ENCODE measurements around the gene RCHY1.
"Not testable (repeated sequence)": the region's sequence is repeated elsewhere in the genome, so short reads cannot be mapped to it uniquely, and the experiment has no call there.

Gene RCHY1

DNA sequence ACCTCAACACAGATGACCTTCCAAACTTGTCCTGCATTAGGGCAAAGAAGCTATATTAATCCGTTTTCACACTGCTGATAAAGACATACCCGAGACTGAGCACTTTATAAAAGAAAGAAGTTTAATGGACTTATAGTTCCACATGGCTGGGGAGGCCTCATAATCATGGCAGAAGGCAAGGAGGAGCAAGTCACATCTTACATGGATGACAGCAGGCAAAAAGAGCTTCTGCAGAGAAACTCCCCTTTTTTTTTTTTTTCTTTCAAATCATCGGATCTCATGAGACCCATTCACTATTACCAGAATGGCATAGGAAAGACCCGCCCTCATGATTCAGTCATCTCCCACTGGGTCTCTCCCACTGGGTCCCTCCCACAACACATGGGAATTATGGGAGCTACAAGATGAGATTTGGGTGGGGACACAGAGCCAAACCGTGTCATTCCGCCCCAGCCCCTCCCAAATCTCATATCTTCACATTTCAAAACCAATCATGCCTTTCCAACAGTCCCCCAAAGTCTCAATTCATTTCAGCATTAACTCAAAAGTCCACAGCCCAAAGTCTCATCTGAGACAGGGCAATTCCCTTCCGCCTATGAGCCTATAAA is 17.4 kb upstream of the RCHY1 start:
- not testable (repeated sequence) for H3K27ac Mint-ChIP-seq; H3K4me1 Mint-ChIP-seq (ENCODE audit: low read depth); H3K4me3 Mint-ChIP-seq; H3K27me3 Mint-ChIP-seq
- peaks cover 67% of the 10 kb centered on the region for H3K36me3 Mint-ChIP-seq (ENCODE audit: low read depth)
- peaks cover 17% of the 10 kb centered on the region for H3K9me3 Mint-ChIP-seq

DNA sequence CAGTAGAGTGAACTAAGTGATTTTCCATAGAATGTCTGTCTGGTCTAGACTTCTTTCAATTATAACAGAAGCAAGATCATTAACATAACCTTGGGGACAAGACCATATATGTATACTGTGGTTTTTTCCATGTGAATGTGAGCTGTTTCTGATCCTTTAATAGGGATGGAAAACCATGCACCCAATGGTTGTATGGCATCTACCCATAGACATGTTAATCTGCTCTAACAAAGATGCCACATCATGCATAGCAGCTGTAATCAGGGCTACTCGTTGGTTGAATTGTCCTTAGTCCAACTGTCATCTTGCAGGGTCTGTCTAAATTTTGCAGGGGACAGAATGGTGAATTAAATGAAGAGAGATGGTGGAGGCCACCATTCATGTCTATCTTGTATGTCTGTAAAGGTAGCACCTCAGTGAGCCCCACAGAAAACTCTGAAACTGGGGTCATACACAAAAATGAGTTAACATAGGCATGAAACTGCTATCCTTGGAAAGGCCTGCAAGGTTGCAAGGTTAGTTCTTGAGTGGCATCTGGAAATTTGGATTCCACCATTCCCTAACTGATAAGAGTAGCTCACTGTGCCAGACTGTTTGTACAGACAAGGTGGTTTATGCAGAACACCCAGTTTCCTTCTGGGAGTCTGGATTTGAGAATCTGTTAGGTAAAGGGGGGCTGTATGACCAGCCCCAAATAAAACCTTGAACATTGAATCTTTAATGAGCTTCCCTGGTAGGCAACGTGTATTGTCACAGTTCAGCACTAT is 16.5 kb upstream of the RCHY1 start:
- Mint-ChIP-seq H3K9me3 (peaks cover 17% of the 10 kb centered on the region), H3K4me1 (ENCODE audit: low read depth) (peaks cover 3% of the 10 kb centered on the region), H3K36me3 (ENCODE audit: low read depth) (peaks cover 75% of the 10 kb centered on the region), H3K27ac (no peak overlapping the region), H3K4me3 (no peak overlapping the region), H3K27me3 (no peaks in the 10 kb centered on the region)

DNA sequence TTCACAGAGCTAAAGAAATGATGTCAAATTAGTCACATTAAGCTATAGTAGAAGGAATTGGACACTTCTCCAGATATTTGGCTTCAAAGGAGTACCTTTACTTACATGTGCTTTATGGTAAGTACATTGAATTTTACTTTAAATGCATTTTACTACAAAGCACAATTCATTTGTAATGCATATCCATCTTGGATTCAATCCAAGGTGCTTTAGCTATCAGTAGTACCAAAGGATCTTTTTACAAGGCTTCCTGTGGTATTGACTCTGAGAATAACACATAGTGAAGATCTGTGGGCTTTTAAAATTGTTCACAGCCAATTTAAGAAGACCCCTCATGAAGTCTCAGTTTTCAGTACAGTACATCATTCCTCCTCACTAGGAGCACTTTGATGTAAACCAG is 13.3 kb upstream of the RCHY1 start:
- Mint-ChIP-seq H3K4me1 (ENCODE audit: low read depth) (peaks cover 7% of the 10 kb centered on the region), H3K4me3 (no peak overlapping the region), H3K27ac (no peak overlapping the region), H3K9me3 (peaks cover 8% of the 10 kb centered on the region), H3K27me3 (no peaks in the 10 kb centered on the region), H3K36me3 (ENCODE audit: low read depth) (peaks cover 86% of the 10 kb centered on the region)

DNA sequence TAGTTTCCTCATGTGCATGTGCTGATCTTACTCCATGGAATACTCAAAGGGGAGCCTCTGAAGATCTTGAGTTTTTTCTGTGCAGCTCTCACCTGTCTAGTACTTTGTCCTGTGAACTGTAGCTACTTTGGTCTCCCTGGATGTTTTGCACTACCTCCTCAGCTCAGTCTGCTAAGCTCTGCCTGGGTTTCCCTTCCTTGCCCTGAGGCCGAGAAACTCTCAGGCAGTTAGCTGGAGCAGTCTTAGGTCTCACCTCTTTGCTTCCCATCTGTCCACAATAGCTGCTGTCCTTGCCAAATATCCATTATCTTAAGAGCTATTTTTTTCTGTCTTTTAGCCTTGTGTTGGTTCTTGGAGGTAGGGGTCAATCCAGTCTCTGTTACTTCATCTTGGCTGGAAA is 11.7 kb upstream of the RCHY1 start:
- H3K27me3 Mint-ChIP-seq = no peaks in the 10 kb centered on the region
- peaks cover 77% of the 10 kb centered on the region for H3K36me3 Mint-ChIP-seq (ENCODE audit: low read depth)
- H3K4me1 Mint-ChIP-seq (ENCODE audit: low read depth) = peaks cover 9% of the 10 kb centered on the region
- H3K4me3 Mint-ChIP-seq = no peak overlapping the region
- H3K27ac Mint-ChIP-seq = no peak overlapping the region
- H3K9me3 Mint-ChIP-seq = no peaks in the 10 kb centered on the region

DNA sequence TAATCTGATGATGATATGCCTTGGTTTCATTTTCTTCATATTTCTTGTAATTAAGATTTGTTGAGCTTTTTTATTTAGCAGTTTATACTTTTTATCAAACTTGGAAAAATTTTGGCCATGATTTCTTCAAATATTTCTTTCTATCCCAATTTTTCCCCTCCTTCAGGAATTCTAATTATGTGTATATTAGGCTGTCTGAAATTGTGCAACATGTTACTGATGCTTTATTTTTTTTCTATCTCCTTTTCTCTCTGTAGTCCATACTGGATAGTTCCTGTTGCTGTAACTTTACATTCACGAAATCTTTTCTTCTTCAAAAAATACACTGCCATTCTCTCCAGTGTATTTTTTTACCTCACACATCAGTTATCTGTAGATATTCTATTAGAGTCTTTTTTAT is 10.9 kb upstream of the RCHY1 start:
- Mint-ChIP-seq H3K27me3 (no peaks in the 10 kb centered on the region), H3K36me3 (ENCODE audit: low read depth) (peaks cover 77% of the 10 kb centered on the region), H3K4me1 (ENCODE audit: low read depth) (peaks cover 17% of the 10 kb centered on the region), H3K4me3 (no peak overlapping the region), H3K27ac (no peak overlapping the region), H3K9me3 (no peaks in the 10 kb centered on the region)

DNA sequence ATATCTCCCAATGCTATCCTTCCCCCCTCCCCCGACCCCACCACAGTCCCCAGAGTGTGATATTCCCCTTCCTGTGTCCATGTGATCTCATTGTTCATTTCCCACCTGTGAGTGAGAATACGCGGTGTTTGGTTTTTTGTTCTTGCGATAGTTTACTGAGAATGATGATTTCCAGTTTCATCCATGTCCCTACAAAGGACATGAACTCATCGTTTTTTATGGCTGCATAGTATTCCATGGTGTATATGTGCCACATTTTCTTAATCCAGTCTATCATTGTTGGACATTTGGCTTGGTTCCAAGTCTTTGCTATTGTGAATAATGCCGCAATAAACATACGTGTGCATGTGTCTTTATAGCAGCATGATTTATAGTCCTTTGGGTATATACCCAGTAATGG is 5.2 kb upstream of the RCHY1 start:
- Mint-ChIP-seq H3K36me3 (ENCODE audit: low read depth) (peaks cover 63% of the 10 kb centered on the region), H3K4me1 (ENCODE audit: low read depth) (peaks cover 43% of the 10 kb centered on the region)
- H3K9me3 Mint-ChIP-seq, H3K4me3 Mint-ChIP-seq, H3K27ac Mint-ChIP-seq, H3K27me3 Mint-ChIP-seq: not testable (repeated sequence)

DNA sequence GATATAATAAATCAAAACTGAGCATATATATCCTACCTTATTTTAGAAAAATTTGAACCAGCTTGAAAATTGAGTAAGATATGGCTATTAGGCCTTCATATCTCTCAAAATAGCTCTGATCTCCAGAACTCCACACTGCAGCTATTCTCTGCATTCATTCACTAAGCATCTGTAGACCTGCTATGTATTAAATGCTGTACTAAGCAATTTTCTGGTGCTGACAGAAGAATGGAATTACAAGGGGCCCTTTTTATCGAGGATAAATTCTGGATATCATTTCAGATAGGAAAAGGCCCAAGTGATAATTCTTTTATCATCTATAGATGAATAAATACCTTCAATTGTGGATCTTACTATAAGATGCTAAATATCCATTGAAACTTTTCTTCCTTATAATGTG is 1.9 kb upstream of the RCHY1 start:
- H3K27me3 Mint-ChIP-seq = no peaks in the 10 kb centered on the region
- H3K36me3 Mint-ChIP-seq (ENCODE audit: low read depth) = peaks cover 47% of the 10 kb centered on the region
- H3K27ac Mint-ChIP-seq = no peak overlapping the region
- no peak overlapping the region for H3K4me3 Mint-ChIP-seq
- no peaks in the 10 kb centered on the region for H3K9me3 Mint-ChIP-seq
- H3K4me1 Mint-ChIP-seq (ENCODE audit: low read depth) = peaks cover 43% of the 10 kb centered on the region

DNA sequence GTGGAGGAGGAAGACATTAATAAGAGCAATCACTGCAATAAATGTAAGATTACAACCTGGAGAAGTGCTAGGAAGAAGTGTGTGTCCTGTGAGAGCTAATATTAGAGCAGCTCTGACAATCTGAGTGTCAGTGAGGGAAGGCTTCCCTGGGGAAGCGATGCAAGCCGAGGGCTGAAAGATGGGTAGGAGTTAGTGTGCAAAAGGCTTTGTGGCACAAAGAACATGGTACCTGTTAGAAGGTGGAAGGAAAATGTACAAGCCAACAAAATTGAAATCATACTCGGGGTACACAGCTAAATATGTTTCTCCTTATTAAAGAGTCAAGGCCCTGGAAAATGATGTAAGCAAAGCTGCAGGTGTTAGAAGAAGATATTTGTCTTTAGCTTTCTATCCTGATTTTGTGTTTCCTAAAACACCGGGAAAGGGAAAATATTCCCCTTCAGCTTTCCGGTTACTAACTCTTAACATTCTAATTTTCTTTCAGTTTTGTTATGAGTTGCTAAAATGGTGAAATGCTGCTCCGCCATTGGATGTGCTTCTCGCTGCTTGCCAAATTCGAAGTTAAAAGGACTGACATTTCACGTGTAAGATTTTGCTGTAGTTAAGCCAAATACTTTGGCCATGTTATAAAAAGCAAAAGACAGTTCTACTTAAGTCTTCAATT is 878 bp upstream of the RCHY1 start:
- Mint-ChIP-seq H3K9me3 (peaks cover 1% of the 10 kb centered on the region), H3K4me1 (ENCODE audit: low read depth) (peaks cover 33% of the 10 kb centered on the region), H3K36me3 (ENCODE audit: low read depth) (peaks cover 45% of the 10 kb centered on the region), H3K4me3 (no peak overlapping the region), H3K27me3 (no peaks in the 10 kb centered on the region), H3K27ac (peak overlapping the region; percentile 94)

DNA sequence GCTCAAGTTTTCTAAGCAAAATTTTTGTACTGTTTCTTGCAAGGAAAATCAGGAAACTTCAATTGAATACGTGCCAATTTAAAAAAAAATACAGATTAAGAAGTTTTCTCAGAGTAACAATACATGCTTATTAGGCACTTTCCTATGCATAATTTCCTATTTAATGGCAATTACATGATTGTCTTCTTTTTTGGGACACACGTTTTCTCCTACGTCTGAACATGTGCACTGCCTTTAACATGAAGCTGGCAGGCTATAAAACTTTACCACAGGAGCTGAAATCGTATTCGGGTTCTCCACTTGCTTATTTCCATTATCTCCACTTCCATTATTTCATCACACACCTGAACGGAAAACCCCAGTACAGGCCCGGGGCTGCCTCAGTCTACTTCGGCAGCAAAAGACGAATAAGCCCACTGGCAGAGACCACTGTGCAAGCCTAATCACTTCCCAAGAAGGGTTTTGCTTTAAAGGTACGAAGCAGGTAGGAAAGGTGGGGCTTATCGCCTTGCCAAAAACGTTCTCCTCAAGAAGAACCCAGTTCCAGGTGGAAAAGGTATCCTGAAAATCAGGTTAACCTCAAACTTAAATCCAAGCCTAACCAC is 575 bp downstream of the RCHY1 start:
- peaks cover 31% of the 10 kb centered on the region for H3K4me1 Mint-ChIP-seq (ENCODE audit: low read depth)
- H3K4me3 Mint-ChIP-seq = no peak overlapping the region
- peaks cover 48% of the 10 kb centered on the region for H3K36me3 Mint-ChIP-seq (ENCODE audit: low read depth)
- H3K27ac Mint-ChIP-seq = peak overlapping the region; percentile 94
- no peaks in the 10 kb centered on the region for H3K27me3 Mint-ChIP-seq
- H3K9me3 Mint-ChIP-seq = peaks cover 7% of the 10 kb centered on the region

DNA sequence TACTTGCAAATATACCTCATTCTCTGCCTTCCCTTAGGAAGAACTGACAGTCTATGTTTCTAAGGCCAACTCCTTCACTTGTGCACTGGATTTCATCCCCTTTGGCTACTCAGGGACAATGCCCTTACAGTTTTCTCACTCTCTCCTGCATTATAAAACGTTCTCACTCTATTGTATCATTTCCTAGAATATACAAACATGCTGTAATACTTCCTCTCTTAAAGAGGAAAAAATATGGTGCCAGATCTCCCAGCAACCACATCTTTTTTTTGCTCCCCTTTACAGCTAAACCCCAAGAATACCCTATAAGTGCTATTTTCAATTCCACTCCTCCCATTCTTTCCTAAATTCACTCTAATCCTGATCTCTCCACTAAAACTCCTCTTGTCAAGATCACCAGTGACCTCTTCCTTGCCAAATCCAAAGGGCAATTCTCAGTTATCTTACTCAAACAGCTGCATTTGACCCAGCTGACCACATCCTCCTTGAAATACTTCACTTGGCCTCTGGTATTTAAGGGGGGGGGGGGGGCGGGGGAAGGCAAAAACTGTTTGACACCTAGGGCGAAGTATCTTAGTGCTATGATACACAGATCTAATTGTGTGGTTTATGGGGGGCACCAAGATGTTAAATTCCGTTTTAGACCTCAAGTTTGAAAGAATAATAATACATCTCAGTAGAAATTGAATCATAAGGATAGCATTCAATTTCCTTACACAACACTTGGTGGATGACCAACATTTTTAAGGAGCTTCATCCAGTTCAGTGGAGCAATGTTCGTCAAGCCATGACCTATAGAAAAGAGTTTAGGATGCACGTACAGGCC is 1.6 kb downstream of the RCHY1 start:
- H3K36me3 Mint-ChIP-seq (ENCODE audit: low read depth) = peaks cover 41% of the 10 kb centered on the region
- peaks cover 7% of the 10 kb centered on the region for H3K9me3 Mint-ChIP-seq
- no peaks in the 10 kb centered on the region for H3K27me3 Mint-ChIP-seq
- H3K4me1 Mint-ChIP-seq (ENCODE audit: low read depth) = peaks cover 29% of the 10 kb centered on the region
- H3K4me3 Mint-ChIP-seq = no peak overlapping the region
- peak overlapping the region; percentile 53 for H3K27ac Mint-ChIP-seq

DNA sequence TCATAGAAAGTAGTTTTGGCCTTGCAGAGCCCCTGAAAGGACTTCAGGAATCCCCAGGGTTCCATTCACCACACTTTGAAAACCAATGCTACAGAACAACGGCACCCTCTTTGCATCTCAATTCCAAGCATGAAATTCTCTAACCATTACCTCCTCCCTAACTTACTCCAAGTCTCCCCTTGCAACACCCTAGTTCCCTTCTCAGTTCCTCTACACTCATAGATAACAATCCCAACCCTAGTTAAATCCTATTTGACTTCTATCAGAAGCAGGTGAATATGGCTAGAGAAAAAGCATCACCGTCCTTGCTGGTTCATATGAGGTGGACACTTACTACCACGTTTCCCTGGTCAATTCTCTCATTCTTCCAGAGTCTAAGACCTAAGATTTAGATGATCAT is 2.4 kb downstream of the RCHY1 start:
- Mint-ChIP-seq H3K4me1 (ENCODE audit: low read depth) (peaks cover 27% of the 10 kb centered on the region), H3K4me3 (no peak overlapping the region), H3K9me3 (peaks cover 7% of the 10 kb centered on the region), H3K27ac (no peak overlapping the region), H3K27me3 (no peaks in the 10 kb centered on the region), H3K36me3 (ENCODE audit: low read depth) (peaks cover 41% of the 10 kb centered on the region)

DNA sequence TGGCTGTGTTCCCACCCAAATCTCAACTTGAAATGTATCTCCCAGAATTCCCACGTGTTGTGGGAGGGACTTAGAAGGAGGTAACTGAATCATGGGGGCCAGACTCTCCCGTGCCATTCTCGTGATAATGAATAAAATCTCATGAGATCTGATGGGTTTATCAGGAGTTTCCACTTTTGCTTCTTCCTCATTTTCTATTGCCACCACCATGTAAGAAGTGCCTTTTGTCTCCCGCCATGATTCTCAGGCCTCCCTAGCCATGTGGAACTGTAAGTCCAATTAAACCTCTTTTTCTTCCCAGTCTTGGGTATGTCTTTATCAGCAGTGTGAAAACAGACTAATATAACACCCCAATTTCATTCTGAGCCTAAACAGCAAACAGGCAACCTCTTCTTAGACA is 4.6 kb downstream of the RCHY1 start:
- not testable (repeated sequence) for H3K9me3 Mint-ChIP-seq; H3K27me3 Mint-ChIP-seq; H3K27ac Mint-ChIP-seq; H3K4me1 Mint-ChIP-seq (ENCODE audit: low read depth)
- peaks cover 57% of the 10 kb centered on the region for H3K36me3 Mint-ChIP-seq (ENCODE audit: low read depth)
- H3K4me3 Mint-ChIP-seq = peak overlapping the region; percentile 59

DNA sequence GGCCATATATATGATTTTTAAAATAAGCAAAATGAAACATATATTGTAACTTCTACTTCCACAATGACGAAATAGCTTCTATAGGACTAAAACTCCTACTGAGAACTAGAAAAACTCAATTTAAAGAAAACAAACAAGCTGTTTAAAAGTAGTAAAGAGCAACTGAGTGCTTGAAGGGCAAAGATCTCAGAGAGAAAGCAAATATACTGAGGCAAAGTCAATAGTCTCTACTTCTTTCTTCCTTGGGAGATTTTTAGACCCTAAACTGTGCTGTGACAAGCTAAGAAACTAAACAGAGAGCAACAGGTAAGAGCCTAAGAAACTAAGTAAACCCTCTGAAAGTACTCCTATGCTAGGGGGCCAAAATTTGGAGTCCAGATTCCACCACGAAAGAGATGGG is 8.6 kb downstream of the RCHY1 start:
- peaks cover 74% of the 10 kb centered on the region for H3K36me3 Mint-ChIP-seq (ENCODE audit: low read depth)
- H3K9me3 Mint-ChIP-seq = peaks cover 7% of the 10 kb centered on the region
- no peak overlapping the region for H3K27ac Mint-ChIP-seq
- H3K27me3 Mint-ChIP-seq = no peaks in the 10 kb centered on the region
- H3K4me1 Mint-ChIP-seq (ENCODE audit: low read depth) = peaks cover 6% of the 10 kb centered on the region
- no peak overlapping the region for H3K4me3 Mint-ChIP-seq

DNA sequence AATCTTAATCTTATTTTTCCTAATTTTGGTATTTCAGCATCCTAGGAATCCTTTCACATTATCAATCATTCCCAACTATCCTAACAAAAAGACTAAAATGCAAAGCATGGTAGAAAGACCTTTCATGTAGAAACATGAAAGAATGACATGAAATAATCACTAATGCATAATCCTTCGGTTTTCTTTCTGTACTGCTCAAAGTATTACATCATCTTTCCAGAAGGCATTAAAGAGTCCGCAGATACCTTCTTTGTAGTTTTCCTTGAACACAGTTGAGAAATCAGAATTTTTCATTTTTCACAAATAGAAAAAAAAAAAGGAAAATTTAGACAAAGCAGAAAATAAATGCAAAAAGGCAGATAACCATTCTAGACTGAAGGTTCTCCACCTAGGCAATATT is 11.5 kb downstream of the RCHY1 start:
- H3K27ac Mint-ChIP-seq = no peak overlapping the region
- H3K4me3 Mint-ChIP-seq = no peak overlapping the region
- peaks cover 4% of the 10 kb centered on the region for H3K9me3 Mint-ChIP-seq
- peaks cover 81% of the 10 kb centered on the region for H3K36me3 Mint-ChIP-seq (ENCODE audit: low read depth)
- peaks cover 22% of the 10 kb centered on the region for H3K4me1 Mint-ChIP-seq (ENCODE audit: low read depth)
- H3K27me3 Mint-ChIP-seq = no peaks in the 10 kb centered on the region
